Breast epithelium (tissue), 3 donors: ENCODE data around the gene NEDD4.

Experiments
- POLR2A ChIP-seq: fragments of 450-650 bp; IDR thresholded peaks from one replicate; pipeline ENCODE4 v1.6.1; 2016; ENCODE audit warnings: antibody characterized with exemption, mild to moderate bottlenecking, moderate library complexity
- POLR2AphosphoS5 ChIP-seq, 3 donors: sonication (generic); formaldehyde crosslinking; IDR thresholded peaks; one replicate each; pipeline ENCODE4 v1.6.1; 2017; ENCODE audit warnings: antibody characterized with exemption in 3 of 3
- TF ChIP-seq, protein P1 (sequence below), 3 donors: fragments of 450-650 bp; IDR thresholded peaks; one replicate each; pipeline ENCODE4 v1.5.1; 2016 to 2017; ENCODE audit warnings: antibody characterized with exemption in 3 of 3, mild to moderate bottlenecking in 3 of 3, moderate library complexity in 3 of 3

DNA sequence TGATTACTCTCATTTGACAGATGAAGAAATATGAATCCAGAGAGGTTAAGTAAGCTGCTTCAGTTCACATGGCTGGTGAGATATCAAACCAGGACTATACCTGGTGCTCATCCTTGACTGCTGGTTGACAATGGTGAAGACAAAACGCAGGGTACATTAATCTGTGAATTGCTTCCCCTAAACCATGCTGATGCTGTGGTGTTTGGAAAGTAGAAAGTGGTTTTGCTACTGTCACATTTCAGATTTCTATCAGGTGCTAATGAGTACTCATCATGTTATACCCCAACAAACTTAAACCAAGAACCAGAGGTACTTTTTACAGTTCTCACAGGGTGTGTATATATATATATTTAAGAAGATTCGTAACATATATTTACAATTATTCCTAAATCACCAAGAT lies 165.5 kb downstream of the NEDD4 start:
- TF ChIP-seq, protein P1, sequence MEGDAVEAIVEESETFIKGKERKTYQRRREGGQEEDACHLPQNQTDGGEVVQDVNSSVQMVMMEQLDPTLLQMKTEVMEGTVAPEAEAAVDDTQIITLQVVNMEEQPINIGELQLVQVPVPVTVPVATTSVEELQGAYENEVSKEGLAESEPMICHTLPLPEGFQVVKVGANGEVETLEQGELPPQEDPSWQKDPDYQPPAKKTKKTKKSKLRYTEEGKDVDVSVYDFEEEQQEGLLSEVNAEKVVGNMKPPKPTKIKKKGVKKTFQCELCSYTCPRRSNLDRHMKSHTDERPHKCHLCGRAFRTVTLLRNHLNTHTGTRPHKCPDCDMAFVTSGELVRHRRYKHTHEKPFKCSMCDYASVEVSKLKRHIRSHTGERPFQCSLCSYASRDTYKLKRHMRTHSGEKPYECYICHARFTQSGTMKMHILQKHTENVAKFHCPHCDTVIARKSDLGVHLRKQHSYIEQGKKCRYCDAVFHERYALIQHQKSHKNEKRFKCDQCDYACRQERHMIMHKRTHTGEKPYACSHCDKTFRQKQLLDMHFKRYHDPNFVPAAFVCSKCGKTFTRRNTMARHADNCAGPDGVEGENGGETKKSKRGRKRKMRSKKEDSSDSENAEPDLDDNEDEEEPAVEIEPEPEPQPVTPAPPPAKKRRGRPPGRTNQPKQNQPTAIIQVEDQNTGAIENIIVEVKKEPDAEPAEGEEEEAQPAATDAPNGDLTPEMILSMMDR (IDR thresholded peaks at IDR 0.05), result no peak
- TF ChIP-seq POLR2AphosphoS5 (IDR thresholded peaks at IDR 0.05) (no peak), POLR2A (no peak)
